Stimulated activated CD8-positive, alpha-beta memory T cell treated with anti-CD3 and anti-CD28 coated beads, Interleukin-7, amount 100 ng/mL, for 4 hours (primary cell): ENCODE measurements around the gene TSTD1.
"Not testable (repeated sequence)": the region's sequence is repeated elsewhere in the genome, so short reads cannot be mapped to it uniquely, and the experiment has no call there.

Experiments used
- DNase-seq, 2 donors: peaks; one replicate each; pipeline ENCODE4 v3.0.0-alpha.2; 2020; ENCODE audit warnings: low read depth in 2 of 2

TSTD1 gene

DNA sequence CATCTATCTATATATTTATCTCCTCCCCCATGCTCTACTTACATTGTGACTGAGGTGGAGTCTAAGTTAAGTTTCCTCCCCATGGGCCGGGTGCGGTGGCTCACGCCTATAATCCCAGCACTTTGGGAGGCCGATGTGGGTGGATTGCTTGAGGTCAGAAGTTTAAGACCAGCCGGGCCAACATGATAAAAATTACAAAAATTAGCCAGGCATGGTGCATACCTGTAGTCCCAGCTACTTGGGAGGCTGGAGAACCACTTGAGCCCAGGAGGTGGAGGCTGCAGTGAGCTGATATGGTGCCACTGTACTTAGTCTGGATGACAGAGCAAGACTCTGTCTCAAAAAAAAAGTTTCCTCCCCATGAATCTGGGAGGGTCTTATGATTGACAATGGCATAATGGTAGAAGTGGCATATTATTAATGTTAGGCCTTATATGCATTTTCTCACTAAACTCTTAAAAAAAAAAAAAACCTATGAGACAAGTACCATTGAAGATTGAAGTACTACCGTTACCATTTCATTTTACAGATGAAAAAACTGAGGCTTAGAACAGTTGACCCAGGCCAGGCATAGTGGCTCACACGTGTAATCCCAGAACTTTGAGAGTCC, 29.1 kb downstream of the TSTD1 start:
- no peak for DNase-seq

DNA sequence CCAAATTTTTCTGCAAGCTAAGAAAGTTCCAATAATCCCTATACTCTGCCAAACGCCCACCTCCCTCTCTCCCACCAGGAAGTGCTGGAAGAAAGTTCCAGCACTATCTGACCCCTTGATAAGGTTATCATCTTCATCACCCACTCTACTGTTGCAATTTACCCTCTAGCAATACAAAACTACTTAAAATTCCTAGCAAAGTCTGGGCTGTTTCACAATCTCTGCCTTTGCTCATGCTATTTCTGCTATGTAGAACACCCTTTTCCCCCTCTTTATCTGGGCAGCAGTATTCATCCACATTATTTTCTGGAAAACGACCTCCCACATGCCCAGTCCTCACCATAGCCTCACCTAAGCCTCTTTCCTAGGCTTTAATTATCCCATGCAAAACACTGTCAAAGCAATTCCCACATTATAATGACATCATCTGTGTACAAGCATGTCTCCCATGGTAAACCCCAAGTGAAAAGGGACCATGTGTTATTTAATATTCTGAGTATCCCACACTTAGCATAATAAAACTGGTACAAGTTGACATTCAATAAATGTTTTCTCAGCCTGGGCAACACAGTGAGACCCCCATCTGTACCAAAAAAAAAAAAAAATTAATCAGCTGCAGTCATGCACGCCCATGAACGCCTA, 29.8 kb downstream of the TSTD1 start:
- DNase-seq, result no peak

DNA sequence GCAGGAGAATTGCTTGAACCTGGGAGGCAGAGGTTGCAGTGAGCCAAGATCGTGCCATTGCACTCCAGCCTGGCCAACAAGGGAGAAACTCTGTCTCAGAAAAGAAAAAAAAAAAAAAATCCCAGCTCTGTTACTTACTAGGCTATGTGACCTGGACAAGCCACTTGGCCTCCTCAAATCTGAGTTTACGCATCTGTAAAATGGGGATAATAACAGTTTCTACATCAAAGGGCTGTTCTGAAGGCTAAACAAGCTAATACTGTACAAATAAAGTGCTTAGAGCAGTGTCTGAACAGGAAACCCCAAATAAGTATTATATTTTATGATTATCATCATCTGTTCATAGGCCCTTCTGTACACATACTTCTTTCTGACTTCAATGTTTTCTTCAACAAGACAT, 31.4 kb downstream of the TSTD1 start:
- DNase-seq, result no peak

DNA sequence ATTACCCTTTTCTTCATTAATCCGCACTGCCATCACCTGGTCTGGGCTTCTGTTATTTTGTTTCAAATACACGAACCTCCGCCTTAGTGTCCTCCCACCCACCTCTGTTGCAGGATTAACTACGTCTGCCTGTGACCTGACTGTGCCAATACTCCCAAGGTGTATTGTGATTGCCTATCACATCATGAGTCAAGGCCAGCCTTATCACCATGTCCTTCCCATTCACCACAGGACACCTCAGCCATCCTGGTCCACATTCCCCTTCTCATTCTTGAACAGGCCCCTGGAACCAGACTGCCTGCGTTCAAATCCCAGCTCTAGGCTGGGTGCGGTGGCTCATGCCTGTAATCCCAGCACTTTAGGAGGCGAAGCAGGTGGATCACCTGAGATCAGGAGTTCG, 32.2 kb downstream of the TSTD1 start:
- DNase-seq, result no peak

DNA sequence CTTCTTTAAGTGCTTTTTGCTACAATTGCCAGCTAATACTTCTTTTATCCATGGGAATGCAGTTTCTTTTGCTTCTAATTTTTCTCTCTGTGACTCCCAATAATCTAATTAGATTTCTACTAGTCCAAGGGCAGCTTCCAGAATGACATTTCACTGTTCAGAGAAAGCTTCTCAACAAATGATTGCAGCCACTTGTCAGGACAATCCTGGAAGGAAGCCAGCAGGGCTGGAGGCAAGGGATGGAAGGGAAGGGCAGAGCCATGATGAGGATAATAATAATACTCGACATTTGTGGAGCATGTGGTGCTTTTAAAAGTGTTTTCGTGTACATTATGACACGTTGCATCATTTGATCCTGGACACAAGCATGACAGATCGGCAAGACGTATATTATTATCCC, 37.2 kb downstream of the TSTD1 start:
- no peak for DNase-seq

DNA sequence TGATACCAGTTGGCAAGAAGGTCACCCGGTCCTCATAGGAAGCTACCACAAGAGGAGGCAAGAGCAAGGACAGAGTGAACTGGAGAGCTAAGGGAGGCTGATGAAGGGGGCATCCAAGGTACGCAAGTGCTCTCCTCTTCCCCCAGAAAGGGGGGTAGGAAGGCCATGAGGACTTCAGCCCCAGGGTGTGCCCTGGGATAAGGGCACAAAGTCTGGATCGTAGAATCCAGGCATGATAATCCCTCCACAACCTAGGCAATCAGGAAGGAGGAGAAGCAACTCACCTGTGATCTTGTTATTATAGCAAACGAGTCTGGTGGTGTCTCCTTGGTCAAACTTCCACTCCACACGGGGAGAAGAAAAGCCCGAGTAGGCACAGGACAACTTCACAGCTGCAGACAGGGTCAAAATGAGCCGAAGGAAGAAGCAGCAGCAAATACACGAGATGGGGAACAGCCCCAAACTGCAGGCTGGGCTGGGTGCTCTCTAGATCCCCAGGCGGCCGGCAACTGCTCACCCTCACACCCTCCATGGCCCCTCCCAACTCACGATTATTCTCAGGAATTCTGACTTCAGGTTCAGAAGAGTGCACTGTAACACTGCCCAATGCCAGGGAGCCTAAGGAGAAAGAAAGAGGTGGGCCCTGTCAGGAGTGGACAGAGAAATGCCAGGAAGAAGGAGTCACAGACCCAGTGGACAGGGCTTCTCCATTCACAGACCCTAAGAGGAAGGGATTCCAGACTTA, 37.9 kb downstream of the TSTD1 start:
- DNase-seq, result no peak

DNA sequence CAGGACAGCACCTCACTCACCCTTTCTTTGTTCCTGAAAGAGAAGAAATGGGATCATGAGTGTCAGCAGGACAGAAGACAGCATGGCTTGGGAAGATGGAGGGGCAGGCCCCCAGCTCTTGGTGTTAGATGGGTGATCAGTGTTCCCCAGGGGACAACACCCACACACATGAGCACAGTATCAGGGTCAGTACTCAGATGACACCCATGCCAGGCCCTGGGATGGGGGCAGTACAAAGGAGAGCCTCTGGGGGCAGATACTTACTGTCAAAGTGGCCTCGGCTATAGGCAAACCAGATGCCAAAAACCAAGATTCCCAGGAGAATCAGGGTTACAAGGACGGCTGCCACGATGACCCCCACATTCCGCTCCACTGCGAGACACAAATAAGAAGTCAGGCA, 39.4 kb downstream of the TSTD1 start:
- DNase-seq, result no peak

DNA sequence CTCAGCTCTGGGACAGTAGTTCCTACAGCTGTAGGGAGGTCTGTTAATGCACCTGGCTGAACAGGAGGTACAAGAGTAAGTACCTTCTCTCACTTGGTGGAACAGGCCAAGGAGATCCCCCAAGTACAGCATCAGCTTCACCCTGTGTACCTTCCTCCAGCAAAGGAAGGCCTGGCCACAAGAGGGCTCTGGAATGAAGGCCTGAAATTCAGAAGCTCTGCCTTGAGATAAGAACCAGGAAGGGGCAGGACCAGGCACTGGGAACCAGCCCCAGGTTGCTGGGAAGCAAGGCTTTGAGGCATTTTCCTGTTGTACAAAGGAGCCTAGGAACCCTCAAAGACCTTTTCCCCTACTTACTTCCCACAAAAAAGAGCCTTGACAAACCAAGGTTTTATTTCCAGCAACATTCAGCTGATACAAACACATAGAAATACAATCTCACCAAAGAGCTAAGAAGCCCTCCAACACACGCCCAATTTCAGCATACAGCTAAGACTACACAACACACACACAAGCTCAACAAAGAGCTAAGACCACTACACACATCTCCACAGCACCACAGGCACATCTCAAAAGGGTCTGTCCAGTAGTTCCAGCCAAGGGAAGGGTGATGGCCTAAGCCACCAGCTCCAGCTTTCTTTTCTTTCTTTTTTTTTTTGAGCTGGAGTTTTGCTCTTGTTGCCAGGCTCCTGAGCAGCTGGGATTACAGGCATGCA, 41.3 kb downstream of the TSTD1 start:
- peak; percentile 12 to 43 for DNase-seq

DNA sequence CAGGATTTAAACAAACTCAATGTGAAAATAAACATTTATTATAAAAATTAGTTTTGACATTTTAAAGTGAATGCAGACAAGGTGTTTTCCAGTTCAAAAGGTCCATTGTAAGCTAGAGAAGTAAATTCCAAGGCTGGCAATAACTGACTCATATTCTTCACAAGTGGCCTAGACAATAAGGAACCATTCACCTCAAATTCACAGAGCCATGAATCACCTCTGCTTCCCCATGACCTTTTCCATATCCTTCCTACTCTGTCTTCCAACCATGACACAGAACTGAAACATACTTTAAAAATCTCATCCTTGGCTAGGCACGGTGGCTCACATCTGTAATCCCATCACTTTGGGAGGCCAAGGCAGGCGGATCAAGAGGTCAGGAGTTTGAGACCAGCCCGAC, 42.6 kb downstream of the TSTD1 start:
- no peak for DNase-seq

DNA sequence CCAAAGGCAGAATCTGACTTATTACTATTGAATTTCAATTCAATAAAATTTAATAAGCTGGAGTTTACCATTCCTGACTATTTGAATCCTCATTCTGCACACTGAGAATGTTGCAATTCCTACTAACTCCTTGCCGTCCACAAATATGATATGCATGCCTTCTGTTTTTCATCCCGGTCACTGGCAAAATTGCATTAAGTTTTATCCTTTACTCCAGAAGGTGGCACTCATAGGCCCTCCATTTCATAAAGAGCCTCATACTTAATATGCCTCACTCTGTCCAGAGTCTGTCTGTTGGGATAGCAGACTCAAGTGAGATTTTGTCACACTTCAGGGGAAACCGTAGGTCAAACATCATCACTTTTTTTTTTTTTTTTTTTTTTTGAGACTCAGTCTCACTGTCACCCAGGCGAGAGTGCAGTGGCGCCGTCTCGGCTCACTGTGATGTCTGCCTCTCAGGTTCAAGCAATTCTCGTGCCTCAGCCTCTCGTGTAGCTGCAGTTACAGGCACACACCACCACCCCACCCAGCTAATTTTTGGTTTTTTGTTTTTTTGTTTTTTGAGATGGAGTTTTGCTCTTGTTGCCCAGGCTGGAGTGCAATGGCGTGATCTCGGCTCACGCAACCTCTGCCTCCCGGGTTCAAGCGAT, 45.1 kb downstream of the TSTD1 start:
- DNase-seq, result no peak

DNA sequence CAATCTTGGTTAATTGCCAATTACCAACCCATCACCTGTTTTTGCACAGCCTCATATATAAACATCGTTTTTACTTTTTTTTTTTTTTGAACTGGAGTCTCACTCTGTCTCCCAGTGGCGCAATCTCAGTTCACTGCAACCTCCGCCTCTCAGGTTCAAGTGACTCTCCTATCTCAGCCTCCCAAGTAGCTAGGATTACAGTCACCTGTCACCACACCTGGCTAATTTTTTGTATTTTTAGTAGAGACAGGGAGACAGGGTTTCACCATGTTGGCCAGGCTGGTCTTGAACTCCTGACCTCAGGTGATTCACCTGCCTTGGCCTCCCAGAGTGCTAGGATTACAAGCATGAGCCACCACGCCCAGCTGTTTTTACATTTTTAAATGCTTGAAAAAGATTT, 46.7 kb downstream of the TSTD1 start:
- DNase-seq, result not testable (repeated sequence)
